Endodermal cell (in vitro differentiated cells): ENCODE results near the gene FPR2. TPM values are rescaled to one million over a fixed set of nuclear protein-coding genes. Genes with fewer than 3 reads are reported as not detected.
"Not testable (repeated sequence)": the region's sequence is repeated elsewhere in the genome, so short reads cannot be mapped to it uniquely, and the experiment has no call there.

Experiments
- DNase-seq: peaks from one replicate; pipeline ENCODE4 v3.0.0-alpha.2; 2017
- H3K27ac ChIP-seq: 2 replicates; pipeline ENCODE4 v1.5.1; 2013; ENCODE audit warnings: mild to moderate bottlenecking, low read depth, low read length, moderate library complexity
- H3K27me3 ChIP-seq: 2 replicates; pipeline ENCODE4 v1.6.1; 2013; ENCODE audit warnings: mild to moderate bottlenecking, low read length, moderate library complexity; ENCODE audit not compliant: insufficient read depth, control insufficient read depth, poor library complexity, severe bottlenecking
- H3K36me3 ChIP-seq: 2 replicates; pipeline ENCODE4 v1.7.0; 2013; ENCODE audit warnings: mild to moderate bottlenecking, low read length, moderate library complexity; ENCODE audit not compliant: control insufficient read depth, insufficient read depth
- H3K4me1 ChIP-seq: one replicate; pipeline ENCODE4 v1.7.0; 2013; ENCODE audit warnings: low read length; ENCODE audit not compliant: control insufficient read depth, insufficient read depth
- H3K4me3 ChIP-seq: 2 replicates; pipeline ENCODE4 v1.5.1; 2013; ENCODE audit warnings: mild to moderate bottlenecking, low read length, moderate library complexity
- H3K9ac ChIP-seq: 2 replicates; pipeline ENCODE4 v1.6.1; 2013; ENCODE audit warnings: mild to moderate bottlenecking, low read length, moderate library complexity; ENCODE audit not compliant: poor library complexity, severe bottlenecking; ENCODE audit errors: extremely low read depth
- H3K9me3 ChIP-seq: 2 replicates; pipeline ENCODE4 v1.6.1; 2013; ENCODE audit warnings: mild to moderate bottlenecking, low read length, moderate library complexity; ENCODE audit not compliant: control insufficient read depth
- H3K27ac Mint-ChIP-seq: 2 replicates; pipeline ENCODE4 v1.8.0; 2020; ENCODE audit warnings: mixed read lengths
- H3K27me3 Mint-ChIP-seq: 2 replicates; pipeline ENCODE4 v1.8.0; 2021; ENCODE audit warnings: mild to moderate bottlenecking, mixed read lengths; ENCODE audit not compliant: insufficient read depth
- H3K36me3 Mint-ChIP-seq: 2 replicates; pipeline ENCODE4 v1.8.0; 2020; ENCODE audit warnings: low read depth, mixed read lengths
- H3K4me1 Mint-ChIP-seq: 2 replicates; pipeline ENCODE4 v1.8.0; 2020; ENCODE audit warnings: mixed read lengths
- H3K4me3 Mint-ChIP-seq: 2 replicates; pipeline ENCODE4 v1.8.0; 2020; ENCODE audit warnings: mild to moderate bottlenecking, moderate library complexity, mixed read lengths
- H3K9me3 Mint-ChIP-seq: 2 replicates; pipeline ENCODE4 v1.8.0; 2020; ENCODE audit warnings: mild to moderate bottlenecking, mixed read lengths
- CTCF ChIP-seq: fragments of 200-600 bp; sonication (generic); conservative IDR thresholded peaks from 2 replicates; pipeline ENCODE4 v1.5.0; 2021; ENCODE audit warnings: antibody characterized with exemption, mild to moderate bottlenecking
- WGBS, 2 experiments: methylation state at CpG; one replicate each; pipeline versions ENCODE4 v1.1.5 to v1.1.7; 2013; ENCODE audit warnings: missing lambda C conversion rate in 2 of 2, mixed read lengths in 1 of 2; ENCODE audit not compliant: insufficient coverage in 1 of 2, insufficient read length in 1 of 2; 5-methylcytosine and 5-hydroxymethylcytosine counted together
- total RNA-seq, 2 donors: library from RNA; stranded (reverse); fragmentation: NEBNext Ultra II Directional in 1 of 2; extraction: Animal tissue kit (Norgen Biotek cat#: 25700) in 1 of 2; gene quantifications; 2 replicates in 1 of 2; 3 replicates in 1 of 2; pipeline ENCODE4 v1.2.1, GENCODE V29; 2021

FPR2 gene
- total RNA-seq, 2 donors from 2014 or later, result 0.11 TPM; not detected in 1

DNA sequence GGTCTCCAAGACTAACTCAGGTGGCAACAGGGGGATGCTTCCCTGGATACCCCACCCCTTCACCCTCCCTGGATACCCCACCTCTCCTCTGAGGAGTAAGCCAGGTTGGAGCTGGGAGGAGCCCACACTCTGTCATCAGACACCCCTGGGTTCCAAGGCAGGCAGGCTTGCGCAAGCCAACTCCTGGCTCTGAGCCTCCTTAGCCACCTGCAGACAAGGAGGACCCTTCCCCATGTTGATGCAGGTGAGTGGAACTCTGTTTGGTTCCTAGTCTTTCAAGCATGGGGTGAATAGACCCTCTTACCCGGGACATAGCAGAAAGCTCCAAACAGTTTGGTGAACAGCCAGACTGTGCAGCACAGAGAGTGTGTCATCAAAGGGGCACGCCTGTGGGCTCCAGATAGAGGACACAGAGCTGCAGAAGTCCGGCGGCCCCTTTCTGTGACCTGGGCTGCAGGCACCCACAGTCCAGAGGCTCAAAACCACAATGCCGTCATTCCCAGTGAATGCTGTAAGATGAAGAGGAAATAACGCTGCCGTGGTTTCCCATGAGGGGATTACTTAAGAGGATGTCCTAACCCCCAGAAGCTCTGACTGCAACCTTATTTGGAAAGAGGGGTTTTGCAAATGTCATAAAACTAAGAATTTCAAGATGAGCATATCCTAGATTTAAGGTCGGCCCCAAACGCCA is 25.1 kb upstream of the FPR2 start:
- H3K27ac ChIP-seq, result no peak overlapping the region
- Mint-ChIP-seq H3K4me3 (no peak overlapping the region), H3K27me3 (peaks cover 9% of the 10 kb centered on the region), H3K27ac (no peak overlapping the region), H3K36me3 (no peaks in the 10 kb centered on the region), H3K4me1 (no peaks in the 10 kb centered on the region), H3K9me3 (peaks cover 14% of the 10 kb centered on the region)
- TF ChIP-seq CTCF, result no peak
- no peaks in the 10 kb centered on the region for H3K4me1 ChIP-seq
- no peaks in the 10 kb centered on the region for H3K36me3 ChIP-seq
- no peak for DNase-seq
- WGBS, 2 experiments, result 93 to 94% methylated on average over 8 to 10 of the region's 10 CpGs
- no peak overlapping the region for H3K9ac ChIP-seq
- no peak overlapping the region for H3K4me3 ChIP-seq
- H3K9me3 ChIP-seq, result no peaks in the 10 kb centered on the region
- no peaks in the 10 kb centered on the region for H3K27me3 ChIP-seq

DNA sequence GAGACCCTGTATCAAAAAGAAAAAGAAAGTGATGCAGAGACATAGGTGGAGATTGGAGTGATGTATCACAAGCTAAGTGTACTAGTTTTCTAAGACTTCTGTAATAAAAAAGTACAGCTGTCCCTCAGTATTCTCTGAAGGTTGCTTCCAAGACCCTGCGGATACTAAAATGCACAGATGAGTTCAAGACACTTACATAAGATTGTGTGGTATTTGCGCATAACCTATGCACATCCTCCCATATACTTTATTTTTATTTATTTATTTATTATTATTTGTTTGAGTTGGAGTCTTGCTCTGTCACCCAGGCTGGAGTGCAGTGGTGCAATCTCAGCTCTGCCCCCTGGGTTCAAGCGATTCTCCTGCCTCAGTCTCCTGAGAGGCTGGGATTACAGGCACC is 23.6 kb upstream of the FPR2 start:
- Mint-ChIP-seq H3K27ac (no peak overlapping the region), H3K36me3 (no peaks in the 10 kb centered on the region), H3K27me3 (peaks cover 8% of the 10 kb centered on the region), H3K4me3 (no peak overlapping the region), H3K9me3 (peaks cover 3% of the 10 kb centered on the region), H3K4me1 (no peaks in the 10 kb centered on the region)
- H3K9ac ChIP-seq, result no peak overlapping the region
- no peak for DNase-seq
- H3K27me3 ChIP-seq, result no peaks in the 10 kb centered on the region
- TF ChIP-seq CTCF, result no peak
- H3K36me3 ChIP-seq, result no peaks in the 10 kb centered on the region
- 79% methylated on average over 2 of the region's 3 CpGs; no CpG with 5 or more reads in 1 of the 2 experiments for WGBS, 2 experiments
- no peaks in the 10 kb centered on the region for H3K4me1 ChIP-seq
- H3K4me3 ChIP-seq, result no peak overlapping the region
- no peaks in the 10 kb centered on the region for H3K9me3 ChIP-seq
- no peak overlapping the region for H3K27ac ChIP-seq

GRCh38 chr19:51737924-51738323 is 23.1 kb upstream of the FPR2 start:
- H3K27me3 ChIP-seq, result no peaks in the 10 kb centered on the region
- no peaks in the 10 kb centered on the region for H3K36me3 ChIP-seq
- H3K4me1 ChIP-seq, result no peaks in the 10 kb centered on the region
- Mint-ChIP-seq H3K27ac (no peak overlapping the region), H3K9me3 (no peaks in the 10 kb centered on the region), H3K27me3 (peaks cover 12% of the 10 kb centered on the region), H3K36me3 (no peaks in the 10 kb centered on the region), H3K4me3 (no peak overlapping the region), H3K4me1 (no peaks in the 10 kb centered on the region)
- TF ChIP-seq CTCF, result no peak
- H3K9ac ChIP-seq, result no peak overlapping the region
- 93 to 100% methylated on average over 1 to 2 of the region's 2 CpGs for WGBS, 2 experiments
- no peaks in the 10 kb centered on the region for H3K9me3 ChIP-seq
- no peak for DNase-seq
- no peak overlapping the region for H3K4me3 ChIP-seq
- H3K27ac ChIP-seq, result no peak overlapping the region

DNA sequence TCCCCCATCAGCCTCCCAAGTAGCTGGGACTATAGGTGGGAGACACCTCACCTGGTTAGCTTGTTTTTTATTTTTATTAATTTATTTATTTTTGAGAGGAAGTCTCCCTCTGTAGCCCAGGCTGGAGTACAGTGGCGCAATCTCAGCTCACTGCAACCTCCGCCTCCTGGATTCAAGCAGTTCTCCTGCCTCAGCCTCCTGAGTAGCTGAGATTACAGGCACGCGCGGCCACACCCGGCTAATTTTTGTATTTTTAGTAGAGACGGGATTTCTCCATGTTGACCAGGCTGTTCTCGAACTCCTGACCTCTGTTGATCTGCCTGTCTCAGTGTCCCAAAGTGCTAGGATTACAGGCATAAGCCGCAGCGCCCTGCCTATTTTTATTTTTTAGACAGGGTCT is 22.5 kb upstream of the FPR2 start:
- H3K27ac Mint-ChIP-seq, DNase-seq, H3K36me3 ChIP-seq, H3K4me1 Mint-ChIP-seq, H3K27me3 ChIP-seq, H3K4me3 Mint-ChIP-seq, H3K36me3 Mint-ChIP-seq, H3K9me3 Mint-ChIP-seq, H3K4me1 ChIP-seq, H3K9me3 ChIP-seq, H3K9ac ChIP-seq, H3K4me3 ChIP-seq, H3K27ac ChIP-seq: not testable (repeated sequence)
- 87 to 93% methylated on average over 6 to 10 of the region's 10 CpGs for WGBS, 2 experiments
- peaks cover 12% of the 10 kb centered on the region for H3K27me3 Mint-ChIP-seq
